ENCODE results near the gene OR4N2.
"Not testable (repeated sequence)": the region's sequence is repeated elsewhere in the genome, so short reads cannot be mapped to it uniquely, and the experiment has no call there.

DNA sequence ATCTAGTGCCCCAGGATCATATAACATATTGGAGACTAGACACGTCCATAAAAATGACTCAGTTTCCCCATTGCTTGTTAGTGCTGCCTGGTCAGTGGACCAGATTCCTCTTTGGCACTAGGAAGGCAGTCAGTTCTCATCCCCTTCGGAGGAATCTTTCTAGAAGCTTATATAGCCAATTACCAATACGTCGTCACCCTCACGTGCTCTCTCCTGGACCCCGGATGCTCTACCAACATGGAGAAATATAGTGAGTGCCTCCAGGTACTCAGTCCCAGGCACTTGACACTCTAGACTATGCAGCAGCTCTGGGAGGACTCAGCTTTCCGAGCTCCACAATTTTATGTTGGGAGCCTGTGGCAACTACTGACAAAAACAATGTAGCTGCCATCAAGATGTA, 15.4 kb upstream of the OR4N2 start:
- TF ChIP-seq LEF1 (IDR thresholded peaks at IDR 0.05; ENCODE audit: borderline replicate concordance); SUZ12 (IDR thresholded peaks at IDR 0.05); BHLHE40 (IDR thresholded peaks at IDR 0.05; ENCODE audit: borderline replicate concordance); SP1 (IDR thresholded peaks at IDR 0.05); TARDBP (IDR thresholded peaks at IDR 0.05); FOXK2 (IDR thresholded peaks at IDR 0.05); FOXA1 (IDR thresholded peaks at IDR 0.05); FOXM1 (IDR thresholded peaks at IDR 0.05; ENCODE audit: borderline replicate concordance); ARNT (IDR thresholded peaks at IDR 0.05); HDGF (IDR thresholded peaks at IDR 0.05; ENCODE audit: borderline replicate concordance); ZNF384 (IDR thresholded peaks at IDR 0.05); CTBP1 (IDR thresholded peaks at IDR 0.05; ENCODE audit: borderline replicate concordance): not testable (repeated sequence)

All from HEK293T (cell line).